ENCODE results near the gene ZNF334.

ZNF334 gene

GRCh38 chr20:46545077-46545826, 31.9 kb upstream of the ZNF334 start:
- DNase-seq: no peak

GRCh38 chr20:46544576-46544975, 31.2 kb upstream of the ZNF334 start:
- DNase-seq: no peak

GRCh38 chr20:46543959-46544358, 30.6 kb upstream of the ZNF334 start:
- DNase-seq: no peak

GRCh38 chr20:46543033-46543432, 29.7 kb upstream of the ZNF334 start:
- no peak for DNase-seq

GRCh38 chr20:46541229-46541935, 28.0 kb upstream of the ZNF334 start:
- DNase-seq: no peak

GRCh38 chr20:46539113-46539512, 25.8 kb upstream of the ZNF334 start:
- no peak for DNase-seq

- DNase-seq: no peak
Measured at GRCh38 chr20:46530640-46531039, 17.3 kb upstream of the ZNF334 start.

- no peak for DNase-seq
Measured at GRCh38 chr20:46523696-46524328, 10.5 kb upstream of the ZNF334 start.

- no peak for DNase-seq
Measured at GRCh38 chr20:46523108-46523507, 9.7 kb upstream of the ZNF334 start.

GRCh38 chr20:46520976-46521579, 7.7 kb upstream of the ZNF334 start:
- peak; percentile 21 for DNase-seq

GRCh38 chr20:46520540-46520939, 7.2 kb upstream of the ZNF334 start:
- DNase-seq: no peak

- DNase-seq: no peak
Measured at GRCh38 chr20:46519471-46520068, 6.2 kb upstream of the ZNF334 start.

GRCh38 chr20:46509523-46509922, 3.8 kb downstream of the ZNF334 start:
- DNase-seq: no peak

- DNase-seq: no peak
Measured at GRCh38 chr20:46507760-46508407, 5.5 kb downstream of the ZNF334 start.

- DNase-seq: no peak
Measured at GRCh38 chr20:46505506-46505905, 7.9 kb downstream of the ZNF334 start.

- DNase-seq: no peak
Measured at GRCh38 chr20:46501961-46502360, 11.4 kb downstream of the ZNF334 start.

GRCh38 chr20:46501337-46501942, 11.9 kb downstream of the ZNF334 start:
- no peak for DNase-seq

- no peak for DNase-seq
Measured at GRCh38 chr20:46494077-46494476, 19.3 kb downstream of the ZNF334 start.

- no peak for DNase-seq
Measured at GRCh38 chr20:46491354-46491753, 22.0 kb downstream of the ZNF334 start.

GRCh38 chr20:46488451-46488850, 24.9 kb downstream of the ZNF334 start:
- DNase-seq: no peak

GRCh38 chr20:46487628-46488027, 25.7 kb downstream of the ZNF334 start:
- DNase-seq: no peak

GRCh38 chr20:46485431-46485830, 27.9 kb downstream of the ZNF334 start:
- DNase-seq: no peak
